ENCODE data around the gene PDE4D.

DNA sequence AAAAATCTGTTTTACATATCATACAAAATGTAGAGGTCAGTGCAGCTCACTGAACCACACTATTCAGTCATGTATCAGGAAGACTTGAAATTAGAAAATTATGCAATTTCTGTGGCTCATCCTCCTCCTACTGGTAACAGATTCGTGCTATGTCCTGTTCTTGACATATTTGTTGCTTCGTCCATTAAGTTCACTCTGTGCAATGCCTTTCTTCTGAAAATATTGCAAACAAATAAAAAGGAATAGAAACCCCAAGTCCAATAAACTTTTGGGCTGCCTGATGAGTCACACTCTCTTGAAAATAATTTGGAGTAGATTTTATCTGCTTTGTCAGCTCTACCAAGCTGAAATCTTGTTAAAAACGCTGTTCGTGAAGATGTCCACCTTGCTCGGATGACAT lies 919.4 kb downstream of the PDE4D start:
- TF ChIP-seq EZH2 (IDR thresholded peaks at IDR 0.05; ENCODE audit: borderline replicate concordance, low read depth, low read length, poor library complexity, severe bottlenecking), result no peak
- TF ChIP-seq, protein P1, sequence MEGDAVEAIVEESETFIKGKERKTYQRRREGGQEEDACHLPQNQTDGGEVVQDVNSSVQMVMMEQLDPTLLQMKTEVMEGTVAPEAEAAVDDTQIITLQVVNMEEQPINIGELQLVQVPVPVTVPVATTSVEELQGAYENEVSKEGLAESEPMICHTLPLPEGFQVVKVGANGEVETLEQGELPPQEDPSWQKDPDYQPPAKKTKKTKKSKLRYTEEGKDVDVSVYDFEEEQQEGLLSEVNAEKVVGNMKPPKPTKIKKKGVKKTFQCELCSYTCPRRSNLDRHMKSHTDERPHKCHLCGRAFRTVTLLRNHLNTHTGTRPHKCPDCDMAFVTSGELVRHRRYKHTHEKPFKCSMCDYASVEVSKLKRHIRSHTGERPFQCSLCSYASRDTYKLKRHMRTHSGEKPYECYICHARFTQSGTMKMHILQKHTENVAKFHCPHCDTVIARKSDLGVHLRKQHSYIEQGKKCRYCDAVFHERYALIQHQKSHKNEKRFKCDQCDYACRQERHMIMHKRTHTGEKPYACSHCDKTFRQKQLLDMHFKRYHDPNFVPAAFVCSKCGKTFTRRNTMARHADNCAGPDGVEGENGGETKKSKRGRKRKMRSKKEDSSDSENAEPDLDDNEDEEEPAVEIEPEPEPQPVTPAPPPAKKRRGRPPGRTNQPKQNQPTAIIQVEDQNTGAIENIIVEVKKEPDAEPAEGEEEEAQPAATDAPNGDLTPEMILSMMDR (conservative IDR thresholded peaks at IDR 0.05; ENCODE audit: low read depth, low read length), result no peak
